Loucy (cell line): ENCODE measurements around the gene SP2.

ENCODE experiments used
- H2AFZ ChIP-seq: fragments of 200-600 bp; sonication (generic); 2 replicates; pipeline ENCODE4 v1.6.0; 2016; ENCODE audit warnings: antibody characterized with exemption, mild to moderate bottlenecking, low read length, moderate library complexity
- H3F3A ChIP-seq: fragments of 200-600 bp; 2 replicates; pipeline ENCODE4 v1.6.0; 2016; ENCODE audit warnings: antibody characterized with exemption, low read depth, mild to moderate bottlenecking
- H3K27me3 ChIP-seq: fragments of 200-600 bp; sonication (generic); 2 replicates; pipeline ENCODE4 v1.6.1; 2014; ENCODE audit warnings: low read length, mild to moderate bottlenecking; ENCODE audit not compliant: insufficient read depth, poor library complexity, severe bottlenecking
- H3K36me3 ChIP-seq: fragments of 200-600 bp; sonication (generic); 2 replicates; pipeline ENCODE4 v1.6.1; 2016; ENCODE audit warnings: low read length; ENCODE audit not compliant: insufficient read depth
- H3K4me1 ChIP-seq: fragments of 200-600 bp; sonication (generic); 2 replicates; pipeline ENCODE4 v1.5.1; 2014; ENCODE audit warnings: low read length, mild to moderate bottlenecking; ENCODE audit not compliant: insufficient read depth, poor library complexity, severe bottlenecking
- H3K4me2 ChIP-seq: fragments of 200-600 bp; sonication (generic); 2 replicates; pipeline ENCODE4 v1.6.0; 2014; ENCODE audit warnings: antibody characterized with exemption, low read length, low read depth, mild to moderate bottlenecking; ENCODE audit not compliant: poor library complexity, severe bottlenecking
- H3K4me3 ChIP-seq: fragments of 200-600 bp; sonication (generic); 2 replicates; pipeline ENCODE4 v1.5.1; 2014; ENCODE audit warnings: low read length, mild to moderate bottlenecking, mixed read lengths; ENCODE audit not compliant: poor library complexity, severe bottlenecking
- H3K79me2 ChIP-seq: fragments of 200-600 bp; sonication (generic); 2 replicates; pipeline ENCODE4 v1.6.1; 2014; ENCODE audit warnings: low read length; ENCODE audit not compliant: insufficient read depth
- H3K9ac ChIP-seq: fragments of 200-600 bp; sonication (generic); 2 replicates; pipeline ENCODE4 v1.6.0; 2014; ENCODE audit warnings: mild to moderate bottlenecking, low read depth, low read length, moderate library complexity; ENCODE audit not compliant: poor library complexity, severe bottlenecking
- H3K9me2 ChIP-seq: fragments of 200-600 bp; sonication (generic); replicated peaks from 2 replicates; pipeline ENCODE4 v1.6.1; 2016; ENCODE audit warnings: low read depth, low read length, mixed read lengths
- H3K9me3 ChIP-seq: fragments of 200-600 bp; sonication (generic); 2 replicates; pipeline ENCODE4 v1.6.1; 2014; ENCODE audit warnings: mild to moderate bottlenecking, antibody characterized with exemption, low read length, low read depth; ENCODE audit not compliant: insufficient read depth
- H4K20me1 ChIP-seq: fragments of 200-600 bp; sonication (generic); 2 replicates; pipeline ENCODE4 v1.6.0; 2014; ENCODE audit warnings: antibody characterized with exemption, low read length, mild to moderate bottlenecking; ENCODE audit not compliant: insufficient read depth, poor library complexity, severe bottlenecking
- EZH2phosphoT487 ChIP-seq: fragments of 200-600 bp; IDR thresholded peaks from 2 replicates; pipeline ENCODE4 v1.6.1; 2018; ENCODE audit warnings: antibody characterized with exemption, mild to moderate bottlenecking, moderate library complexity, borderline replicate concordance
- TF ChIP-seq, protein P1 (sequence below): fragments of 200-600 bp; sonication (generic); conservative IDR thresholded peaks from 2 replicates; pipeline ENCODE4 v1.5.1; 2014; ENCODE audit warnings: mild to moderate bottlenecking, antibody characterized with exemption, low read length

The SP2 gene

DNA sequence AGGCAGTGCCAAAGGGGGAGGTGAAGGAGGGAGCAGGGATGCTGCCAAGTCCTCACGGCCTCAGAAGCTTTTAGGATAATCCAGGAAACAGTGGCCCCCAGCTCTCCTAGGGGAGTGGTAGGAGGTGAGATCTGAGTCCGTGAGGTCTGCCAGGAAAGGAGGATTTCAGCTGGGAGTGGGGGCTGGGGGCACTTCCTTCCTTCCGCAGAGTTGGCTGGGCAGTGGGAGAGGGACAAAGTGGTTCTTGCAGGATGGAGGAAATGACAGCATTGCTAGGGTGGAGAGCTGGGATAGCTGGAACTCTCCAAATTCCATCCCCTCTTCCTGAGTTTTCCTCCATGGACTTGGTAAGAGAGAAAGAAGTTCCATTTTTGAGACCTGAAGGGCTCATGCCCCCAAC lies 40.3 kb upstream of the SP2 start:
- Histone ChIP-seq H3K36me3 (no peaks in the 10 kb centered on the region), H3K4me3 (no peak overlapping the region), H3K27me3 (peaks cover 14% of the 10 kb centered on the region), H3K4me1 (no peaks in the 10 kb centered on the region), H3K4me2 (no peak overlapping the region), H2AFZ (no peak overlapping the region), H4K20me1 (no peaks in the 10 kb centered on the region), H3K9ac (no peak overlapping the region), H3K9me2 (no peaks in the 10 kb centered on the region), H3K9me3 (no peaks in the 10 kb centered on the region), H3F3A (no peaks in the 10 kb centered on the region), H3K79me2 (no peaks in the 10 kb centered on the region)
- TF ChIP-seq, protein P1, sequence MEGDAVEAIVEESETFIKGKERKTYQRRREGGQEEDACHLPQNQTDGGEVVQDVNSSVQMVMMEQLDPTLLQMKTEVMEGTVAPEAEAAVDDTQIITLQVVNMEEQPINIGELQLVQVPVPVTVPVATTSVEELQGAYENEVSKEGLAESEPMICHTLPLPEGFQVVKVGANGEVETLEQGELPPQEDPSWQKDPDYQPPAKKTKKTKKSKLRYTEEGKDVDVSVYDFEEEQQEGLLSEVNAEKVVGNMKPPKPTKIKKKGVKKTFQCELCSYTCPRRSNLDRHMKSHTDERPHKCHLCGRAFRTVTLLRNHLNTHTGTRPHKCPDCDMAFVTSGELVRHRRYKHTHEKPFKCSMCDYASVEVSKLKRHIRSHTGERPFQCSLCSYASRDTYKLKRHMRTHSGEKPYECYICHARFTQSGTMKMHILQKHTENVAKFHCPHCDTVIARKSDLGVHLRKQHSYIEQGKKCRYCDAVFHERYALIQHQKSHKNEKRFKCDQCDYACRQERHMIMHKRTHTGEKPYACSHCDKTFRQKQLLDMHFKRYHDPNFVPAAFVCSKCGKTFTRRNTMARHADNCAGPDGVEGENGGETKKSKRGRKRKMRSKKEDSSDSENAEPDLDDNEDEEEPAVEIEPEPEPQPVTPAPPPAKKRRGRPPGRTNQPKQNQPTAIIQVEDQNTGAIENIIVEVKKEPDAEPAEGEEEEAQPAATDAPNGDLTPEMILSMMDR, result no peak
- no peak for TF ChIP-seq EZH2phosphoT487

DNA sequence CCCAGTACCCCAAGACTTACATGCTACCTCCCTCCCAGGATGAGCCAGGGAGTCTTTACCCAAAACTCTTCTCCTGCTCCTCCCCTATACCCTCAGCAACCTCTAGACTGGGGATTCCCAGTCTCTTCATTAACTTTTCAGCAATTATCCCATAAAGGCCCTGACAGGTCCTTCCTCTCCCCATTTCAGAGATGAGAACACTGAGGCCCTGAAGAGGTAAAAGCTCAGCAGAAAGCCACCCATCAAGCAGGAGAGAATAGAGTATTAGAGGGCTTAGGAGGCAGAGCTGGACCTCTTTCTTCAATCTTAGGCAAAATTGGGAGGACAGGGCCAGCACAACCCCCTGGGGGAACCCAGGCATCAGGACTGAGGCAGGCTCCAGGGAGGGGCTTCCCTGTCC lies 39.2 kb upstream of the SP2 start:
- Histone ChIP-seq H3K9me3 (no peaks in the 10 kb centered on the region), H3K27me3 (peaks cover 14% of the 10 kb centered on the region), H3K4me1 (no peaks in the 10 kb centered on the region), H3K36me3 (no peaks in the 10 kb centered on the region), H3K79me2 (no peaks in the 10 kb centered on the region), H3F3A (no peaks in the 10 kb centered on the region), H3K9me2 (no peaks in the 10 kb centered on the region), H3K4me2 (no peak overlapping the region), H2AFZ (no peak overlapping the region), H3K9ac (no peak overlapping the region), H4K20me1 (no peaks in the 10 kb centered on the region), H3K4me3 (no peak overlapping the region)
- no peak for TF ChIP-seq EZH2phosphoT487
- TF ChIP-seq, protein P1, result no peak

DNA sequence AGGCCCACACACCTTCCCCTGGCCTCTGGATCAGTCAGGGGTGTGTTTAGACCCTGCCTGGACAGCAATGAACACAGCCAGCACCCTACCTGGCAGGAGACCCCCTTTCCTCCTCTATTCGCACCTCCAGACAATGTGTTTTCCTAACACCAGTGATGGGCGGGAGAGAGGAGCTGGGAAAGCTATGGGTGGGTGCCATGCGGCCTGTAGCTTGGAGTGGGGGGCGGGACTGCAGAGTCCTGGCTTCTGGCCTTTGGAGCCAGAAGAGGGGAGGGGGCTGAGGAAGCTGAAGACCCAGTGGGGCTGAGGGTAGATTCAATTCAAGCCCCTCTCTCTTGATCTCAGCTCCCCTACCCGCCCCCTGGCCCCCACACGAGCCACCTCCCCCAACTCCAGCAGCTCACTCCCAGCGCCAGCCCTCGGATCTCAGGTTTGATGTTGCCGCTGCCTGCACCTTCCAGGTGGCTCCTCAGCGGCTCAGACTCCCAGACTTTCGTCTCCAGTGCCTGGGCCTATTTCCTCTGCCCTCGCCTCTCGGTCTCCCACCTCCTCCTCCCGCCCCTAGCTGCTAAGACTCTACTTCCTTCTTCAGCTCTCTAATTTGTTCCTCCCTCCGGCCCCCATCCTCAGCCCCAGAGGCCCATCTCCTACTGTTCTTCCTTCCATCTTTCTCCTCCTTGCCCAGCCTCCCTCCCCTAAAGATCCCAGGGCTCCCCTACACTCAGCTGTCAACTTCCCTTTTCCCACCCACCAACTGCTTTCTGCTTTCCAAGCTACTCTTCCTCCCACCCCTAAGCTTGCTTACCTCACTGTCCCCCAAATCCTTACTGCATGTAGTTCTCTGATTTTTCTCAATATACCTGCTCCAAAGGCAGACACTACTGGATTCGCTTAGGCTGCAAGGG lies 38.2 kb upstream of the SP2 start:
- Histone ChIP-seq H3K9me3 (no peaks in the 10 kb centered on the region), H3K79me2 (no peaks in the 10 kb centered on the region), H3K9me2 (no peaks in the 10 kb centered on the region), H3K4me2 (no peak overlapping the region), H3K27me3 (peaks cover 7% of the 10 kb centered on the region), H3K4me3 (no peak overlapping the region), H3K36me3 (no peaks in the 10 kb centered on the region), H3K4me1 (no peaks in the 10 kb centered on the region), H4K20me1 (no peaks in the 10 kb centered on the region), H2AFZ (no peak overlapping the region), H3K9ac (no peak overlapping the region), H3F3A (no peaks in the 10 kb centered on the region)
- TF ChIP-seq EZH2phosphoT487, result no peak
- TF ChIP-seq, protein P1, result no peak
